Dermis microvascular lymphatic vessel endothelial cell (primary cell): Measurements from ENCODE around the gene KIAA0408. TPM values are rescaled to one million over a fixed set of nuclear protein-coding genes. Genes with fewer than 3 reads are reported as not detected.

Experiments used
- DNase-seq, 2 donors: peaks; one replicate each; pipeline versions ENCODE4 v3.0.0 to v3.0.0-alpha.2; 2010; ENCODE audit warnings: low read depth in 2 of 2
- total RNA-seq: library from RNA; depleted of rRNA; stranded (reverse); fragments of >200 nt; gene quantifications from 2 replicates; pipeline ENCODE4 v1.2.1, GENCODE V29; 2014

KIAA0408 gene
- total RNA-seq, result not detected in 2 replicates

DNA sequence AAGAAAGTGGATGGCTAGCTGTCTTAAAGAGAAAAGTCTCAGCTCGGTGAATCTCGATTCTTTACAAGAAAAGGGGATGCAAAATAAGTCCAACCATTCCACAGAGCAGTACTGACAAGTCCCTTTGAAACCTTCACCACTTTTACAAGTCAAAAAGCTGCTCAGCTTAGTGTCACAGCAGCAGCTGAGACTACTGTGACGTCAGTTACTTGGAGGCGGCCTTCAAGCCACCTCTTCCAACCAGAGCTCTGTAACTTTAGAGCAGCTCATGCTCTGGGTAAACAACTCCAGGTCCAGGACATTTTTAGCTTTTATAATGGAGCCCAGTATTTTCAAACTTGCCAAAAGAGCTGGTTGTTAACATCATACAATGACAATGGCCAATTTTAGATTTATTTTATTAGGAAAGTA is at the start of gene KIAA0408:
Gene KIAA0408, minus strand, starts transcription at position 159 of the 411 bp plus-strand sequence. CDS start 5,408 bp downstream, outside the sequence.
- peak in 1 of 2 donors; percentile 33 for DNase-seq

GRCh38 chr6:127506894-127507293 is 47.7 kb upstream of the KIAA0408 start:
- no peak for DNase-seq

DNA sequence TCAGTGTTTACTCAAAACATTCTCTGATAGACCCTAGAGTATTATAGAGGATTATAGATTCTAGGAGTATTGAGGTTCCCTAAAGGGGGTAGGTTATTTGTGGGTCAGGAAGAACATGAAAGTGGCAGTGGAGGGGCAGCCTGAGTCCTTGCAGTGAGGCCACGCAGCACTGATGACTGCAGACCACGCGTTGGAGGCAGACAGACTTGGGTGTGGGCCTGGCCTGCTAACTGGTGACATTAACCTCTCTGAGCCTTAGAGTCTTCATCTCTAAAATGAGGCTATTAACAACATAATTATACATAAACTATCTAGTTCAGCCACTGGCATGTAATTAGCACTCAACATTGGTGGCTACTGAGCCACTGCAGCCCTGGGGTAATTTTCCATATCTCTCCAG is 43.8 kb upstream of the KIAA0408 start:
- no peak for DNase-seq

DNA sequence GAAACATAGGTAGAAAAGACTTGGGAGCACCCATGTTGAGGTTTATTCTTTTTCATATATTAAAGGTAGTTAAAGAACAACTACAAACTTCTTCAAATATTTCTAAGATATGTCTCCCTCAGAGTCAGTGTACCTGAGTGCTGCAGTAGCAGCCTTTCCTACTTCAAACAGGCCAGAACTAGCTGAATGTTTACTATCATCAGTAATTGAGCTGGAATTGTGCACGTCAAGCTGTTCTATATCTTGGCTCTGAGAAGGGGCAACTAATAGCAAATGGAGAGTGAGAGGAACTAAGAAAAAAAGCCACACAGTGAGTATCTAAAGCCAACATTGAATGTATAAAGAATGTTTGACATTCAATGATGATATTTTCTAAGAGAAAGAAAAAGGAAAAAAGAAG is 38.2 kb upstream of the KIAA0408 start:
- no peak for DNase-seq

DNA sequence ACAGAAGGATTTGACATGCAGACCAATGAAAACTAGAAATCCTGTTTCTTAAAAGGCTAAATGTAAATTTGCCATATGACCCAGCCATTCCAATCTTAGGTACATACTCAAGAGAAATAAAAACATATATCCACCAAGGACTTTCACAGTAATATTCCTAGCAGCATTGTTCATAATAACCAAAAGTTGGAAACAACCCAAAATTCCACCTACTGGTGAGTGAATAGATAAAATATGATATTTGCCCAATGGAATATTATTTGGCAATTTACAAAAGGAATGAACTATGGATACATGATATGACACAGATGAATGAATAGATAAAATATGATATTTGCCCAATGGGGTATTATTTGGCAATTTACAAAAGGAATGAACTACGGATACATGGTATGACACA is 37.3 kb upstream of the KIAA0408 start:
- no peak for DNase-seq

GRCh38 chr6:127494240-127494767 is 35.1 kb upstream of the KIAA0408 start:
- no peak for DNase-seq

DNA sequence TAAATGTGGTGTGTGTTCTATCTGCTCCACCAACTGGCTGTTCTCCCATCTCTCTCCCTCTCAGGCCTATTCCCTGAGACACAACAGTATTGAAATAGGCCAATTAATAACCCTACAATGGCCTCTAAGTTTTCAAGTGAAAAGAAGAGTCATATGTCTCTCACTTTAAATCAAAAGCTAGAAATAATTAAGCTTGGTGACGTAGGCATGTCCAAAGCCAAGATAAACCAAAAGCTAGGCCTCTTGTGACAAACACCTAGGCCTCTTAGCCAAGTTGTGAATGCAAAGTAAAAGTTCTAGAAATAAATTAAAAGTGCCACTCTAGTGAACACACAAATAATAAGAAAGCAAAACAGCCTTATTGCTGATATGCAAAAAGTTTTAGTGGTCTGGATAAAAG is 30.1 kb upstream of the KIAA0408 start:
- DNase-seq, result no peak

- no peak for DNase-seq
These were observed 27.7 kb upstream of the KIAA0408 start for GRCh38 chr6:127486934-127487333.

DNA sequence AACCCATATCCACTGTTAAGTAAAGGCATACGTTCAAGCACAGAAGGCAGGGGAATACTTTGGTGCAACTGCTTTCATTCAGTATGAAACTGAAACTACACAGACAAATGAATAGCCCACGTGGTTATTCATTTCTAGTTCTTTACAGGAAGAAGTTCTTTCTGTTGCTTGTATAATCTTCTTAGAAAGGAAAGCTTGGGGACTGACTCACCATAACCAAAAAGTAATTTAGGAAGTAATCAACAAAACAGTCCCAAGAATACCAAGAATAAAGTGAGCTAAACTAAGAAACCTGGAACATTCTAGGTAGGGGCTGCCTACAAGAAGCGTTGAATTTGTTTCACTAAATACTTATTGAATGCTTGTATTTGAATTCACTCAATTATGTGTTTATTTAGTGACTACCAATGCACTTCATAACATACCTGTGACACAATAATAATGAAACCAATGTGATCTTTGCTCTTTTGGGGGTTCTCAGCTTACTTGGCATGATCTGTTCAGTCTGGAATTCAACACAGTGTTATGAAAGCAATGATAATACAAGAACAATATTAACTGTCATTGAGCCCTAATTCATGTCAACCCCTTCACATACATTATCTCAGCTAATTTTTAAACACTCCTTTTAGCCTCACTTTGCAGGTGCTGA is 25.1 kb upstream of the KIAA0408 start:
- DNase-seq, result peak in 1 of 2 donors; percentile 9

DNA sequence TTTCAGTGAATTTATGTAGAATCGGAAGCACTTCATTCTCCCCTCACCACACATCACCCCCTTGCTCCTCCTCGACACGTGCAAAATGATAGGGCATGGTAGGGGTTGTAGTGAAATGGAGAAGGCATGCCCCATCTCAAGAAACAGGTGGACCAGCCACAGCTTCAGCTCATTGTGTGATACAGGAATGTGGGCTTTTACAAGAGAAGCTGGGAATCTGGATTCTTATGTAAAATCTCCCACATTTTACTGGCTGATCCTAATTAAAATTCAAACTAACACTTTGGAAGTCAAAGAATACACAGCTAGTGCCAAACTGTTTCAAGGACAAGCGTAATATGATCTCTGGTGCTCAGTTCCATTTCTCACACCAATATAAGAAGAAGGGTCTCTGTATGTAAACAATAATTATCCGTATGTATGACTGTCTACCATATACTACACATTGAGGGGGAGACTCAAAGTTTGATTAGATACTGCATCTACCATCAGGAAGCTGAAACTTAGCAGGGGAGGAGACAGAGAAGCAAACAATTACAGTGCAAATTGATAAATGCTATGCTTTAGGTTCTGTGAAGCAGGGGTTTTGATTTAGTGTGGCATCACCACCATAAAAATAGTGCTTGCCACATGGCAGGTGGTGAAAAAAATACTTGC is 24.3 kb upstream of the KIAA0408 start:
- no peak for DNase-seq

- DNase-seq, result no peak
These were observed 23.1 kb upstream of the KIAA0408 start for GRCh38 chr6:127482325-127482724.

DNA sequence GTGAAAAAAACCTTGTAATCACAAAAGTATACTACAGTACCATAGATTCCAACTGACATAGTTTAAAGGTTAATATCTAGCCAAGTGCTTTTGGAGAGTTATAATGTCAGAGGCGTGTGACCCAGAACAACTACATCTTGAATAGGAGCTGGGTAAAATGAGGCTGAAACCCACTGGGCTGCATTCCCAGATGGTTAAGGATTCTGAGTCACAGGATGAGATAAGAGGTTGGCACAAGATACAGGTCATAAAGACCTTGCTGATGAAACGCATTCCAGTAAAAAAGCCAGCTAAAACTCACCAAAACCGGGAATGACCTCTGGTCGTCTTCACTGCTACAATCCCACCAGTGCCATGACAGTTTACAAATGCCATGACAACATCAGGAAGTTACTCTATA is 22.4 kb upstream of the KIAA0408 start:
- peak in 1 of 2 donors; percentile 68 for DNase-seq

- DNase-seq, result no peak
These were observed 21.9 kb upstream of the KIAA0408 start for GRCh38 chr6:127481111-127481510.

DNA sequence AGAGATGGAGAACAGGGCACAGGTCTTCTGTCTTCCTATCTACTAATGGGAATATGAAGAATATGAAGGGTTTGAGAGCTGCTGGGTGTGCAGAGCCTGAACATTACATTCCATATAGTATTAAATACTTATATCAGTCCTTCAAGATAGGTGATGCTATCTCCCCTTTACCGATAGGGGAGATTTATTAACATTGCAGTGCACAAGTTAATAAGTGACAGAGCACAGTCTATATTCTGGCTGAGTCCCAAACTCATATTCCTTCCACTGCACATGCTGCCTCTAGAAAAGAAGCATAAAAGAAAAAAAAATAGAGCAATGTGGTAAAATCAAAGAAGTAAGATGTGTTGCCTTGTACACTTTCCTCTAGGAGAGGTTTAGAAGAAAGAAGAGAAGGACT is 18.5 kb upstream of the KIAA0408 start:
- no peak for DNase-seq

GRCh38 chr6:127475823-127476176 is 16.6 kb upstream of the KIAA0408 start:
- DNase-seq, result no peak

GRCh38 chr6:127475135-127475822 is 16.1 kb upstream of the KIAA0408 start:
- DNase-seq, result no peak

- no peak for DNase-seq
These were observed 12.4 kb upstream of the KIAA0408 start for GRCh38 chr6:127471379-127472255.

GRCh38 chr6:127468936-127469335 is 9.7 kb upstream of the KIAA0408 start:
- no peak for DNase-seq

- no peak for DNase-seq
These were observed 7.2 kb upstream of the KIAA0408 start for GRCh38 chr6:127466416-127466815.

DNA sequence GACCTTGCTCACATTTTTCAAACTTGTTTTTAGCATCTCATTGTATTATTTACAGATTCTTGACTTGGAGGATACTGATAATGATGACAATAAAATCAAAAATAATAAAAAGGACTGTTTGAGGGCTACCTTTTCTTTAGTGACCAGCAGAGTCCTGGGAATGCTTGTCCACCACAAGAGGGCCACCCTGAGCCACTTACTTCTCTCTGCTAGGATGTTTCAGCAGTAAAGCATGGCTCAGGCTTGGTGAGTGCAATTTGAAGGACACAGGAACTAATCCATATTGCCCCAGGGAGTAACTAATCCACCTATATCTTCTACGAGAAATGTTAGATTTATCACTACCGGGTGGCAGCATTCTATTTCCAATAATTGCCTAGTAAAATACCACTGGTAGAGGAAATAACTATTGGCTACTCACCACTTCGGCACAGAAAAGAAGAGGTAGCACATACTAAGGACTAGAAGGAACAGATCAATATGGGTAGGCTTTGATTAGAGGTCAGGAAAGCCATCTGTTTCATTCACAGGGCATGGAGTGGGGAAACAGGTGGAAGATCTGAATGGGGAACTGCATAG is 5.8 kb upstream of the KIAA0408 start:
- DNase-seq, result peak; percentile 30 to 65
